DMS153 treated with DMSO at 0.1 percent for 48 hours (cell line): ENCODE data around the gene PGGHG.

ENCODE experiments used
- DNase-seq: peaks from one replicate; lab custom pipeline; 2025; ENCODE audit not compliant: unreplicated experiment; lab: John Stamatoyannopoulos, UW

The PGGHG gene

GRCh38 chr11:269146-269890 is 19.6 kb upstream of the PGGHG start:
- DNase-seq = no peak

GRCh38 chr11:270451-271318 is 18.2 kb upstream of the PGGHG start:
- DNase-seq = no peak

- DNase-seq = no peak
These were observed 17.6 kb upstream of the PGGHG start for GRCh38 chr11:271319-271715.

- DNase-seq = no peak
These were observed 16.6 kb upstream of the PGGHG start for GRCh38 chr11:272195-272930.

- DNase-seq = no peak
These were observed 16.1 kb upstream of the PGGHG start for GRCh38 chr11:272931-273198.

GRCh38 chr11:276219-276618 is 12.7 kb upstream of the PGGHG start:
- DNase-seq = no peak

- DNase-seq = no peak
These were observed 10.7 kb upstream of the PGGHG start, which contains the start of gene NLRP6 for GRCh38 chr11:278001-278951. NLRP6 (plus strand) TSS chr11:278407; CDS start chr11:278570, 163 bp downstream.

GRCh38 chr11:279040-279965 is 9.6 kb upstream of the PGGHG start:
- no peak for DNase-seq

GRCh38 chr11:279966-280705 is 8.8 kb upstream of the PGGHG start:
- no peak for DNase-seq

GRCh38 chr11:280706-281485 is 8.0 kb upstream of the PGGHG start:
- no peak for DNase-seq

- DNase-seq = no peak
These were observed 7.3 kb upstream of the PGGHG start for GRCh38 chr11:281486-282161.

GRCh38 chr11:282171-282570 is 6.8 kb upstream of the PGGHG start:
- DNase-seq = no peak

GRCh38 chr11:282630-283360 is 6.1 kb upstream of the PGGHG start:
- DNase-seq = no peak

GRCh38 chr11:283405-284104 is 5.4 kb upstream of the PGGHG start:
- no peak for DNase-seq

GRCh38 chr11:284105-285020 is 4.6 kb upstream of the PGGHG start:
- DNase-seq = no peak
